Cardiac fibroblast (primary cell): ENCODE results near the gene LSP1.

Experiments
- DNase-seq, 2 donors: peaks; one replicate each; pipeline versions ENCODE4 v3.0.0 to v3.0.0-alpha.2; 2010; ENCODE audit warnings: low read depth in 2 of 2
- H3K4me3 ChIP-seq, 2 donors: replicated peaks in 1 of 2; 1 replicate in 1 of 2; 2 replicates in 1 of 2; pipeline ENCODE4 v1.5.1; 2011; ENCODE audit warnings: low read depth in 2 of 2, low read length in 2 of 2, mild to moderate bottlenecking in 2 of 2, moderate library complexity in 1 of 2
- CTCF ChIP-seq: IDR thresholded peaks from one replicate; pipeline ENCODE4 v1.5.1; 2011; ENCODE audit warnings: low read depth, mild to moderate bottlenecking, low read length, inconsistent platforms

Gene LSP1

GRCh38 chr11:1834062-1834610, 18.7 kb upstream of the LSP1 start:
- TF ChIP-seq CTCF: no peak
- H3K4me3 ChIP-seq: no peak overlapping the region
- DNase-seq: no peak

- no peak for TF ChIP-seq CTCF
- DNase-seq: no peak
- no peak within 1 kb of the TSS for H3K4me3 ChIP-seq
Measured at GRCh38 chr11:1834779-1835670, 17.9 kb upstream of the LSP1 start, which contains the start of gene SYT8. Gene SYT8 (plus strand): TSS chr11:1834990. CDS start chr11:1835106, 116 bp downstream.

GRCh38 chr11:1835671-1836010, 17.2 kb upstream of the LSP1 start:
- no peak for TF ChIP-seq CTCF
- no peak for DNase-seq
- no peak overlapping the region for H3K4me3 ChIP-seq

- no peak for TF ChIP-seq CTCF
- no peak overlapping the region for H3K4me3 ChIP-seq
- no peak for DNase-seq
Measured at GRCh38 chr11:1836011-1836945, 16.6 kb upstream of the LSP1 start.

GRCh38 chr11:1837171-1838076, 15.5 kb upstream of the LSP1 start:
- no peak overlapping the region for H3K4me3 ChIP-seq
- TF ChIP-seq CTCF: peak; percentile 94
- DNase-seq: peak; percentile 55 to 78

- DNase-seq: peak in 1 of 2 donors; percentile 12
- no peak overlapping the region for H3K4me3 ChIP-seq
- no peak for TF ChIP-seq CTCF
Measured at GRCh38 chr11:1838077-1838425, 14.8 kb upstream of the LSP1 start.
